IPS-15b (cell line): Measurements from ENCODE around the gene ARHGEF28.

ENCODE experiments used
- H3K27me3 ChIP-seq: one replicate; pipeline ENCODE4 v1.6.1; 2013; ENCODE audit warnings: low read length; ENCODE audit not compliant: control insufficient read depth, insufficient read depth
- H3K36me3 ChIP-seq: one replicate; pipeline ENCODE4 v1.6.1; 2013; ENCODE audit warnings: low read length; ENCODE audit not compliant: control insufficient read depth, insufficient read depth
- H3K4me1 ChIP-seq: one replicate; pipeline ENCODE4 v1.6.1; 2013; ENCODE audit warnings: mild to moderate bottlenecking, low read length; ENCODE audit not compliant: control insufficient read depth, insufficient read depth
- H3K4me3 ChIP-seq: one replicate; pipeline ENCODE4 v1.5.1; 2013; ENCODE audit warnings: low read depth, low read length
- H3K9ac ChIP-seq: one replicate; pipeline ENCODE4 v1.6.1; 2013; ENCODE audit warnings: low read depth, mild to moderate bottlenecking, low read length
- H3K9me3 ChIP-seq: one replicate; pipeline ENCODE4 v1.6.1; 2013; ENCODE audit warnings: mild to moderate bottlenecking, low read length; ENCODE audit not compliant: control insufficient read depth, insufficient read depth

The ARHGEF28 gene

DNA sequence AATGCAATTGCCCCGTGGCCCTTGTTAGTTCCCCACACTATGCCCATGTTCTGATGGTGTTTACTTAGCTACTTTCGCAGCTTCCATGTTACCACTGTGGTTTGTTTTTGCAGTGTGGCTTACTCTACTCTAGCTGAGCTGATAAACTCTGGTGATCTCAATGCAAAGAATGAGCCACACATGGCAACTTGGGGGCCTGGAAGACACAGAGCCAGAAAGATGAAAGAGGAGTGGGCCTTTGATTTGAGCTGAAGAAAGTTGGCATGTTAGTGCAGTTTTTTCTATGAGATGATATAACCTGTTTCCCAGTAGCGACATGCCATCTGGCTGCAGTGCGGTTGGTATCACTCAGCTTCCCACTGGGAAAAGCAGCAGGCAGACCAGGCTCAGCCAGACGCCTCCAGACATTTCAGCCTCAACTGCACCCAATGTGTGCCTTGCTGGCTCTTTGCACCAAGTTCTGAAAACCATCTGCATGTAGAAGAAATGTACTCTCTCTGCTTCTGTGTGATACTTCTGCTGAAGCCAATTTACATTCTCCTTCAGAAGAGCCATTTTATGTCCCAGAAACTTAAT is 329.4 kb downstream of the ARHGEF28 start:
- Histone ChIP-seq H3K4me1 (no peaks in the 10 kb centered on the region), H3K27me3 (no peaks in the 10 kb centered on the region), H3K9ac (no peak overlapping the region), H3K4me3 (no peak overlapping the region), H3K9me3 (no peaks in the 10 kb centered on the region), H3K36me3 (no peaks in the 10 kb centered on the region)

DNA sequence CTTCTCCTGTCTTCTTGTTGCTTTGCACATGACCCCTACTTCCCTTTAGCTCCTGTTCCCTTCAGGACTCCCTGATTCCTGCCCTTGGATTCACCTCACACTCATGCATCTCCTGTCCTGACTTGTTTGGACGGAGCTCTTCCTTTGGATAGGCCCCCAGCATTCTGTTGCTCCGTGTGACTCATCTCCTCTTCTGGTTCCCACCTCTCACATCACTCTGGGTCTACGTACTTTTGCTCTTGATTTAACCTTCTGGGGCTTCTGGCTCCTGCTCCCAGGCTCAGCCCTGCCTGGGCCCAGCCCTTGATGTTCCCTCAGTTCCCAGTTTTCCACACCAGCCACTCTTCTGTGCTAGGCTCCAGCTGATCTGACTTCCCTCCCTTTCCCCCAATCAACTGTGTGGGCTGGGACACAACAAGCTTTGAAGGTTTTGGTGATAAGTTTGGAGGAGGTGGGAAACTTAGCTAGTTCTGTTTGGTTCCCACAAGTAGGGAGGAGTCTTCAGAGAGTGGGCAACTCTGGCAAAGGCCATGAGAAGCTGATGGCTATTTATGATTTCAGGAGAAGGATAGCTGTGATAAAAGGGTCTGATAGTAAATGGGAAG is 331.5 kb downstream of the ARHGEF28 start:
- Histone ChIP-seq H3K4me3 (no peak overlapping the region), H3K36me3 (no peaks in the 10 kb centered on the region), H3K4me1 (no peaks in the 10 kb centered on the region), H3K9me3 (no peaks in the 10 kb centered on the region), H3K9ac (no peak overlapping the region), H3K27me3 (no peaks in the 10 kb centered on the region)

DNA sequence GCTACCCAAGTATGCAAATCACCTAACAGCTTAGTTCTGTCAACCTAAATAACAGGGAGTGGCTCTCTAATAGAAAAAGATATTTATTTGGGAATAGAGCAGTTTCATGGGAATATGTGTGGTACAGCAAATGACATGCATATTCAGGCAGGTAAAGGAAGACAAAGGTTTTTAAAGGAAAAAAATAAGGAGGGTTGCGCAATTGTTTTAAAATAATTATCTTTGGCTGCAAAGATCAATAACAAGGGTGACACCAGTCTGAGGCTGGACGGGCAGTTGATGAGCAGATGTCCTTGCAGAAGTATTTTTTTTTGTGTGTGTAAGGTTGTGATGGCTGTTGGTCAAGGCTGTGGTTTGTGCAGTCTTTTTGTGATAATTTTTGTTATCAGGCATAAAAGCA is 332.0 kb downstream of the ARHGEF28 start:
- Histone ChIP-seq H3K9ac (no peak overlapping the region), H3K36me3 (no peaks in the 10 kb centered on the region), H3K4me3 (no peak overlapping the region), H3K9me3 (no peaks in the 10 kb centered on the region), H3K4me1 (no peaks in the 10 kb centered on the region), H3K27me3 (no peaks in the 10 kb centered on the region)

DNA sequence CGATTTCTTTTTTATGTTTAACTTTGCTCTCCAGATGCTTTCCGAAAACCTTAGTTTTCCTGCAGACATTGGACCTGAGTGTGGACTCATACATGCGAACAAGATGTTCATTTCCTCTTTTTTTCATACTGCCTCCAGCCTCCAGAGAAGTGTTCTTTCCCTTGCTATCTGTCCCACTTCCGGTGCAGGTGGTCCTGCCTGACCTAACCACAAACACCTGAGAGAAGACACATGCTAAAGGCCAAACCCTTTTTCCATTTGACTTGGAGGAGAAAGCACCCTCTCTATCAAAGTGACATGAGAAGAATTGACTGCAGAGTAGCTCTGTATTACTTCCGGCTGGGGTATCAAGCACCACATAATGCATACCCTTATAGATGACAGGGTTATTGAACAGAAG is 334.0 kb downstream of the ARHGEF28 start:
- H3K4me3 ChIP-seq, result no peak overlapping the region
- no peaks in the 10 kb centered on the region for H3K9me3 ChIP-seq
- no peaks in the 10 kb centered on the region for H3K27me3 ChIP-seq
- no peaks in the 10 kb centered on the region for H3K4me1 ChIP-seq
- no peaks in the 10 kb centered on the region for H3K36me3 ChIP-seq
- no peak overlapping the region for H3K9ac ChIP-seq

DNA sequence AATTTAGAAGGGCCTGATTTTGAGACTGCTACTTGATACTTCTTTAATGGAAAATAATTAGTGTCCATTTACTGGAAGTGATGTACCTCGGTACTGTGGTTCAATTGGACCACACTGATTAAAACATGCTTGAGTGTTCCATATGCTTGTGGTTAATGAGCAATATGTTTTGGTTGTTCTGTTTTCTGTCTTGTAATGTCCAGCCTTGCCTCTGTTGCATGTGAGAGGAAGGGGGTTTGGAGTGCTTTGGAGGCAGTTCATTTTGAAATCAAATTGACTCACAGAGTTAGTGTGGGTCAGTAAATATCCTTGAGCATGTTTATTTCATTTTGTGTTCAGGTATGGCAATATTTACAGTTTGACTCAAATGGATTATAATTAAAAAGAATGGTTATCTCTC is 334.4 kb downstream of the ARHGEF28 start:
- Histone ChIP-seq H3K4me1 (no peaks in the 10 kb centered on the region), H3K4me3 (no peak overlapping the region), H3K27me3 (no peaks in the 10 kb centered on the region), H3K9me3 (no peaks in the 10 kb centered on the region), H3K36me3 (no peaks in the 10 kb centered on the region), H3K9ac (no peak overlapping the region)

DNA sequence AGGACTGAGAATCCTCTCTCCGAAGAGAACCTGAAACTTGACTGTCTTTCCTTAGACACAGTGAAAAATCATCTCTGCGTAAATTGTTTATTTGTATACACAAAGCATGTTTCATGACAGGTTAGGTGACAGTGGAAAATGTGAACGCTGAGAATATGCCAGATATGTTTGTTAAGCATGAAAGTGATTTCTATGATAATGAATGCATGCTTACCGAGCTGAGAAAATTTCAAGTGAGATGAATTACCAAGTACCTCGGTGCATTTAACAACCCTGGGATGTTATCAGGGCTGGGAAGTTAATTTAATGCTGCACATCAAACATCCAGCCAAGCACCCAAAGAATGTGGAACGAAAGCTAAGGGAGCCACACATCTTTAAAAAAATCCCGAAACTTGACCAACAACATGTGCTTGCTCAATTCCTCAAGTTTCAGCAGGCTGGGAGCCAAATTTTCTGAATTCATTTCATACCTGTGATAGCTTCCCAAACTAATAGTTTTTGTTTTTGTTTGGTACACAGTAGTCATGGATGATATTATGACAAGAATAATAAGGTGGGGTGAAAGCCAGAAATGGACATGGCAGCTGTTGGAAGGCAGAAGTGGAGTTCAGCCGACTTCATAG is 336.9 kb downstream of the ARHGEF28 start:
- H3K27me3 ChIP-seq, result no peaks in the 10 kb centered on the region

DNA sequence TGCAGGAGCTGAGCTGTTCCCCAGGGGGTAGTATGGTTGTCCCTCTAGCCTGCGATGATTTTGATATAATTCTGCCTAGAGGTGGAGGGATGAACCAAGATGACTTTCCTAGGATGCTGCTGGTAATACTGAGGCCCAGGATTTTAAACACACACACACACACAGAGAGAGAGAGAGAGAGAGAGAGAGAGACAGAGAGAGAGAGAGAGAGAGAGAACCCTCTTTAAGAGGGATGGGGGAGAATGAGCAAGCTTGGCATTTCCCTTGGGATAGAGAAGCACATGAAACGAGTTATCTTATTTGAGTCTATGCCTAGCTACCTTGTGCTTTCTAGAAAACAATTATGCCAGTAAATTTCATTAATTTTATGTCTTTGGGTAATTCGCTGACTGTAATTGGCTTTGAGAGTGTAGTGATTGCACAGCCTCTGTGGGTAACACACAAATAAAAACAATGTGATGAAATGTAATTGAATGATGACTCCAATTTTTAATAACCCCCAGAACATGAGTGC is 338.4 kb downstream of the ARHGEF28 start:
- Histone ChIP-seq H3K27me3 (no peaks in the 10 kb centered on the region), H3K36me3 (no peaks in the 10 kb centered on the region), H3K9ac (no peak overlapping the region), H3K9me3 (no peaks in the 10 kb centered on the region), H3K4me3 (no peak overlapping the region), H3K4me1 (no peaks in the 10 kb centered on the region)

More for the DNA sequence above, 336.9 kb downstream of the ARHGEF28 start:
- Histone ChIP-seq H3K9ac (no peak overlapping the region), H3K4me1 (no peaks in the 10 kb centered on the region), H3K36me3 (no peaks in the 10 kb centered on the region), H3K9me3 (no peaks in the 10 kb centered on the region), H3K4me3 (no peak overlapping the region)

DNA sequence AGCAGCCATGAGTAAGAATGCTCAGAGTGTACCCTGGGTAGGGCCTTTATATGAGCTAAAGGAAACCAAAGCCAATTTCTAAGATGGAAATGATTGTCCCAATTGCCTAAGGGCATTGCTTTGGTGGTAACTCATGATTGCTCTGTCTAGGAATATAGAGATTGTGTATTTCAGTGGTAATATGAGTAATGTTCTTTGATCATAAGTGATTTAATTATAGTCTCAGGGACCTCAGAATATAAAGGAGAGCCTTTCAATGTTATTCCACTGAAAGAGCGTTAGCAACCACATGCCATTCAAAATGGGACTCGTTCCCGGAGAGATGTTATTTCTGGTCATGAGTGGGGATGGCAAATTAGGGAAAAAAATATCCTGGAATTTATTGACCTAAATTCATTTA is 340.5 kb downstream of the ARHGEF28 start:
- no peak overlapping the region for H3K9ac ChIP-seq
- no peaks in the 10 kb centered on the region for H3K4me1 ChIP-seq
- H3K4me3 ChIP-seq, result no peak overlapping the region
- no peaks in the 10 kb centered on the region for H3K9me3 ChIP-seq
- H3K36me3 ChIP-seq, result no peaks in the 10 kb centered on the region
- no peaks in the 10 kb centered on the region for H3K27me3 ChIP-seq

DNA sequence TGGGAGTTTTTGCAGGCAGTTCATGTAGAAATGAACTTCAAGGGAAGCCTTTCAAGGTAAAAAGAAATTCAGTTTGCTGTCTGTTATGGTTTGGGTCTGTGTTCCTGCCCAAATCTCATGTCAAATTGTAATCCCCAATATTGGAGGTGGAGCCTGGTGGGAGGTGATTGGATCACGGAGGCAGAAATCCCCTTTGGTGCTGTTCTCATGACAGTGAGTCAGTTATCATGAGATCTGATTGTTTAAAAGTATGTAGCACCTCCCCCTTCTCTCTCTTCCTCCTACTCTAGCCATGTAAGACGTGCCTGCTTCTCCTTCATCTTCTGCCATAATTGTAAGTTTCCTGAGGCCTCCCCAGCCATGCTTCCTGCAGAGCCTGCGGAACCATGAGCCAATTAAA is 341.4 kb downstream of the ARHGEF28 start:
- Histone ChIP-seq H3K36me3 (no peaks in the 10 kb centered on the region), H3K4me3 (no peak overlapping the region), H3K27me3 (no peaks in the 10 kb centered on the region)

DNA sequence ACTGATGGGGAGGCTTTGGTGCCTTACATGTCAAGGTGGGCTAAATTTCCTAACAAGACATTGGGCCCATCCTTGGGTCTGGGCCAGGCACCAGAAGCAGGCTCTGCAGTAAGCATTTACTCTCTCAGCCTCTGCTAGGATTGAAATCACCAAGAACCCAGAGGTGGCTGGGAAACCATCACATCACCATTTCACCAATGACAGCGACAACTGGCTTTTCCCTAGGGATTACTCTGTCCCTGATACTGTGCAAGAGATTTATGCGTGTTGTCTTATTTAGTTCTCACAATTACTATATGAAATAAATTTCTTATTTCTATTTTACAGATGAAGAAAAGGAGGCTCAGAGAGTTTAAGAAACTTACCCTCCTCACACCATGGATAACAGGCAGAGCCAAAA is 342.2 kb downstream of the ARHGEF28 start:
- H3K9ac ChIP-seq, result no peak overlapping the region
- no peaks in the 10 kb centered on the region for H3K27me3 ChIP-seq
- H3K9me3 ChIP-seq, result no peaks in the 10 kb centered on the region
- H3K36me3 ChIP-seq, result no peaks in the 10 kb centered on the region
- no peak overlapping the region for H3K4me3 ChIP-seq
- H3K4me1 ChIP-seq, result no peaks in the 10 kb centered on the region

More for the DNA sequence above, 341.4 kb downstream of the ARHGEF28 start:
- H3K4me1 ChIP-seq, result no peaks in the 10 kb centered on the region
- no peak overlapping the region for H3K9ac ChIP-seq
- H3K9me3 ChIP-seq, result no peaks in the 10 kb centered on the region

DNA sequence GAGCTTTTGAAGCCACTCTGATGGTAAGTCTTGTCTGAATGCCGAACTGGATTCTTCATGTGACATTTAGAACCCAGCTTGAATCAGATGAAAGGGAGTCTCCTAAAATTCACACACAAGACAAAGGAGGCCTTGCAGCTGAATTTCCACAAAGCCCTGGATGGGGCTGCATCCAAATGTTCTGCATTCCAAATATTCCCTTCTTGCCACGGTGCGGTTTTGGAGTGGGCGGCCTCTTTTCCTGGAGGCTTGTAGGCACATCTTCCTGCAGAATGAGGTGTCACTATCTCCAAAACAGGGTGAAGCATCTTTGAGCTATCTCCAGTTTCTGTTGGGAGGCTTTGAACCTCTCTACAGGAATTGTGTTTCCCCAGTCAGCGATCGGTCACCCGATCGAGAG is 342.7 kb downstream of the ARHGEF28 start:
- no peaks in the 10 kb centered on the region for H3K9me3 ChIP-seq
- no peaks in the 10 kb centered on the region for H3K27me3 ChIP-seq
- H3K4me1 ChIP-seq, result no peaks in the 10 kb centered on the region
- no peak overlapping the region for H3K9ac ChIP-seq
- H3K36me3 ChIP-seq, result no peaks in the 10 kb centered on the region
- no peak overlapping the region for H3K4me3 ChIP-seq
